GM12892 (cell line): ENCODE measurements around the gene CALHM4.
A peak's percentile ranks its signal among the peaks of the same experiment; 100 is the strongest.
"Not testable (repeated sequence)": the region's sequence is repeated elsewhere in the genome, so short reads cannot be mapped to it uniquely, and the experiment has no call there.

Experiments used
- DNase-seq: peaks from one replicate; pipeline ENCODE4 v3.0.0; 2011; ENCODE audit not compliant: insufficient read length
- FAIRE-seq: peaks from 2 replicates; lab custom pipeline; 2011; peaks lifted over from hg19 to GRCh38; lab: Jason Lieb, UNC
- POLR2A ChIP-seq: IDR thresholded peaks from 2 replicates; pipeline ENCODE4 v1.6.1; 2011; ENCODE audit warnings: low read depth, low read length, control low read depth
- POLR2AphosphoS5 ChIP-seq: IDR thresholded peaks from 2 replicates; pipeline ENCODE4 v1.6.1; 2011; ENCODE audit warnings: low read depth, low read length, control low read depth
- TAF1 ChIP-seq: IDR thresholded peaks from 2 replicates; pipeline ENCODE4 v1.6.1; 2011; ENCODE audit warnings: low read depth, mild to moderate bottlenecking, control low read depth, low read length, borderline replicate concordance

The CALHM4 gene

DNA sequence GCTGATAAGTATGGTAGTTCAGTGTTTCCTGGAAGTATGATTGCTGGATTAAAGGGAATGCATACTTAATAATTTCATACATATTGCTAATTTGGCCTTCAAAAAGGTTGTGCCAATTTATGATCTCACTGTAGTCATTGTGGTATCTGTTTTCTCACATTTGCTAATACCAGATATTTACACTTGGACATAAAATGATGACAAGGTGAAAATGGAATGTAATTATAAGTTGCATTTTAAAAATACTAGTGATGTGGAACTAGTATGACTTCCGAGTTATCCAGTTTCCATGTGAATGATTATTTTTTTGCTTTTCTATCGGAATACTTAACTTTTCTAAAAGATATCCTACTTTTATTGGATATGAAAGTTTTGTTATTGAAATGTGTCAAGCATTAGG, 33.2 kb downstream of the CALHM4 start:
- FAIRE-seq, result no peak
- TF ChIP-seq TAF1 (no peak), POLR2AphosphoS5 (no peak), POLR2A (no peak)
- DNase-seq, result no peak

DNA sequence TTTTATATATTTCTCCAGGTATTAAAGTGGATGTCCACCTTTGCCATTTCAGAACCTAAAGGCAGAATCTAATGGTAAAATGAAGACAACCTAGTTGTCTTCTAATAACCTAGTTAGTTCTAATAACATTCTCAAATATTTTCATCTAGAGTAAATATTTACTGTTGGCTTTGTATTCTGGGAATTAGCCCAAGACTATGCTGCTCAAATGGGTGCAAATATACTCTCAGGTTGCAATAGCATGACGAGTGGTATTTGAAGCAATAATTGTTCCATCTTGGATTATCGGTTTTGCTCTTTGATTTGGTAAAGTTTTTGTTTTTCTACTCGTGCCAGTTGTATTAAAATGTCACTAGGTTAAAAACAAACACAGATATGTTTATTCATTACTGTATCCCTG, 41.7 kb downstream of the CALHM4 start:
- DNase-seq (no peak), FAIRE-seq (no peak)
- TF ChIP-seq TAF1 (no peak), POLR2AphosphoS5 (no peak), POLR2A (no peak)

DNA sequence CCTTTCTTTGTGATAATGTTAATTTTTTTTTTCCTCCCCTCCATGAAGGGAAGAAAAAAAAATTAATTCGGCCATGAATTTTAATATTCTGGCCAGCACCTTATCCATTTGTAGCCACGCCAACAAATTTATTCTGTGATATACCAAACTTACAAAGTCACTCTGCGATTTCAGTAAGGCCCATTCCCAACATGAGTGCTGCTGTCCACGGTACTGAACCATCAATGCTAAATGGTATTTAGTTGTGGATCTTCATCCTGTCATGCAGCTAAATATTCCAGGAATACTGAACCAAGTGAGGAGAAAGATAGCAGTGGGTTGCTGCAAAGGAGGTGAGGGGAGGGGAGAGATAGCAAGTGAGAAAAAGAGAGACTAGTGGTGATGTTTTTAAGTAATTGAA, 43.3 kb downstream of the CALHM4 start:
- TF ChIP-seq POLR2A (no peak), POLR2AphosphoS5 (no peak), TAF1 (no peak)
- FAIRE-seq (peak; percentile 42), DNase-seq (no peak)

DNA sequence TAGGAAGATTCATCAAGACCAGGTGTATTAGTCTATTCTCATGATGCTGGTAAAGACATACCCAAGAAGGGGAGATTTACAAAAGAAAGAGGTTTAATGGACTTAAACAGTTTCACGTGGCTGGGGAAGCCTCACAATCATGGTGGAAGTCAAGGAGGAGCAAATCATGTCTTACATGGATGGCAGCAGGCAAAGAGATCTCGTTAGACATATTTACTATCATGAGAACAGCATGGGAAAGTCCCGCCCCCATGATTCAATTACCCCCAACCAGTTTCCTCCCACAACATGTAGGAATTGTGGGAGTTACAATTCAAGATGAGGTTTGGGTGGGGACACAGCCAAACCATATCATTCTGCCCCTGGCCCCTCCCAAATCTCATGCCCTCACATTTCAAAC, 50.4 kb downstream of the CALHM4 start:
- not testable (repeated sequence) for DNase-seq, FAIRE-seq

DNA sequence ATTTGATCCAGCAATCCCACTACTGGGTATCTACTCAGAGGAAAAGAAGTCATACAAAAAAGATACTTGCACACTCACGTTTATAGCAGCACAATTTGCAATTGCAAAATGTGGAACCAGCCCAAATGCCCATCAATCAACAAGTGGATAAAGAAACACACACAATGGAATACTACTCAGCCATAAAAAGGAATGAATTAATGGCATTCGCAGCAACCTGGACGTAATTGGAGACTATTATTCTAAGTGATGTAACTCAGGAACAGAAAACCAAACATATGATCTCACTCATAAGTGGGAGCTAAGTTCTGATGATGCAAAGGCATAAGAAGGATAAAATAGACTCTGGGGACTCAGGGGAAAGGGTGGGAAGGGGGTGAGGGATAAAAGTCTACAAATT, 51.3 kb downstream of the CALHM4 start:
- not testable (repeated sequence) for DNase-seq, FAIRE-seq

DNA sequence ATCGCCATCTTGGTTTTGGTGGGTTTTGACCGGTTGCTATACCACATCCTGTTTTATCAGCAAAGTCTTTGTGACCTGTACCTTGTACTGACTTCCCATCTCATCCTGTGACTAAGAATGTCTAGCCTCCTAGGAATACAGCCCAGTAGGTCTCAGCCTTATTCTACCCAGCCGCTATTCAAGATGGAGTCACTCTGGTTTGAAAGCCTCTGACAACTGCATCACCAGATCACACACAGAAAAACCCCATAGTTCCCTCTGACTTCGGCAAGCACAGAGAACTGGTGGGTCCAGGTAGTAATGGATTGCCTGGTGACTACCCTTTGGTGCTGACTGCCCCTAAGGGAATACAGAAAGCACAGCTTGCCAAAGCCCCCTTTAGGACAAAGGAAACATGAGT, 52.4 kb downstream of the CALHM4 start:
- no peak for TF ChIP-seq POLR2A
- DNase-seq (no peak), FAIRE-seq (no peak)
